Dermis blood vessel endothelial cell (primary cell): ENCODE results near the gene PHKG2. TPM values are rescaled to one million over a fixed set of nuclear protein-coding genes. Genes with fewer than 3 reads are reported as not detected.
A peak's percentile ranks its signal among the peaks of the same experiment; 100 is the strongest.

Experiments used
- DNase-seq: peaks from one replicate; pipeline ENCODE4 v3.0.0; 2010
- total RNA-seq: library from RNA; depleted of rRNA; stranded (reverse); fragments of >200 nt; gene quantifications from 2 replicates; pipeline ENCODE4 v1.2.3, GENCODE V29; 2014

PHKG2 gene
- total RNA-seq, 1 donor from 2014 or later = 21.4 TPM

DNA sequence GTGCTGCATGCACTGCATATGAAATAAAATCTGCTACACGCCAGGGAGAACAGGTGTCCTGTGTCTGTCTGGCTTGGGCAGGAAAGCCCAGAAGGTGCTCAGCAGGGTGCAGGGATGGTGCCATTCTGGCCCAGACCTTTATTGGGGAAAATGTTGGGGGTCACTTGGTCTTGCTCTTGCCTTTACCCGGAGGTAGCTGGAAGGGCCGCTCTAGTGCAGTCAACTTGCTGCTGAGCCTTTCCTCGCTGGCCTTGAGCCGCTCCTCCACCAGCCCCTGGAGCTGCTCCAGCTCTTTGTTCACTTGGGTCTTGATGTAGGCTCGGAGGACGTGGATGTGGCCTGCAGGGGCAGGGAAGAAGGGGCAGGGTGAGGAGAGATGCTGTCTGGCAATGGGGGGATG, 9.1 kb downstream of the PHKG2 start:
- no peak for DNase-seq

DNA sequence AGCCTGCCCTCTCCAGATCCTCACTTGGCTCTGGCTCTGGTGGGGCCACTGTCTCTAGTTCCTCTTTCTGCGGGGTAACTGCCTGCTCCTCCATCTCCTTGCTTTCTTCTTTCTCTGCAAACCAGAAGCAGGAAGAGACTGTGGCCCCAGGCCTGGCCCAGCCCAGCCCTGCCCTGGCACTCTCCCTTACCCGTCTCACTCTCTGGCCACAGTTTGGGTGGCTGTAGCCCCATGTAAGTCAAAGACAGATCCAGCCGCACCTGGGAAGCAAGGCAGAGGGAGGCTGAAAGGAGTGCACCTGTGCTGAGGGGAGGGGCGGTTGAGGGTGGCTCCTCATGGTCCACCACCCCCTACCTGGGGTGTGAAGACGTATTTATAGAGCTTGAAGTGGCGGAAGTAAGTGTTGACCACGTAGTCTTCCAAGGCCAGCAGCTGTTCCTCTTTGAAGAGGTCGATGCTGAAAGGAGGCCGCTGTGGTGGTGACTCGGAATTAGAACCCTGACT, 10.8 kb downstream of the PHKG2 start:
- DNase-seq = no peak

DNA sequence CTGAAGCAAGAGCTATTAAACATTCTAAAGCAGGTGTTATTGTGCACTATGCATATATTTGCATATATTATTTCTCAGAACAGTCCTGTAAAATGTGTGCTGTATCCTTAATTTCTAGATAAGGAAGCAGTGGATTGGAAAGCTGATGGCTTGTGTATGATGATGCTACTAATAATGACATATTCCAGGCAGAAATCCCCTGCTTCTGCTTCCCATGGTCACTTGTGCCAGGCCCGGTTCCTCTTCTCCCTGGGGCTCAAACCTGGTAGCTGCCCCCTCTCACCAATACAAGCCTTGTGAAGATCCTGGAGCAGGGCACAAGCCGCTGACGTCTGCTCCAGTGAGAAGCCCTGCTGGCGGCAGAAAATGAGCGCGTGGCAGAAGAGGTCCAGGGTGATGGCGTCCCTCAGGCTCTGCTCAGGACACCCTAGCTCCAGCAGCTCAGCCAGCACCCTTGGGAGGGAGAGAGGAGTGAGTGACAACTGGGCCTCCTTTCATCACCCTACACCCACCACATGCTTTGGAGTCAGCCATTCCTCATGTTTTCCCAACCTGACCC, 11.9 kb downstream of the PHKG2 start:
- DNase-seq = no peak

DNA sequence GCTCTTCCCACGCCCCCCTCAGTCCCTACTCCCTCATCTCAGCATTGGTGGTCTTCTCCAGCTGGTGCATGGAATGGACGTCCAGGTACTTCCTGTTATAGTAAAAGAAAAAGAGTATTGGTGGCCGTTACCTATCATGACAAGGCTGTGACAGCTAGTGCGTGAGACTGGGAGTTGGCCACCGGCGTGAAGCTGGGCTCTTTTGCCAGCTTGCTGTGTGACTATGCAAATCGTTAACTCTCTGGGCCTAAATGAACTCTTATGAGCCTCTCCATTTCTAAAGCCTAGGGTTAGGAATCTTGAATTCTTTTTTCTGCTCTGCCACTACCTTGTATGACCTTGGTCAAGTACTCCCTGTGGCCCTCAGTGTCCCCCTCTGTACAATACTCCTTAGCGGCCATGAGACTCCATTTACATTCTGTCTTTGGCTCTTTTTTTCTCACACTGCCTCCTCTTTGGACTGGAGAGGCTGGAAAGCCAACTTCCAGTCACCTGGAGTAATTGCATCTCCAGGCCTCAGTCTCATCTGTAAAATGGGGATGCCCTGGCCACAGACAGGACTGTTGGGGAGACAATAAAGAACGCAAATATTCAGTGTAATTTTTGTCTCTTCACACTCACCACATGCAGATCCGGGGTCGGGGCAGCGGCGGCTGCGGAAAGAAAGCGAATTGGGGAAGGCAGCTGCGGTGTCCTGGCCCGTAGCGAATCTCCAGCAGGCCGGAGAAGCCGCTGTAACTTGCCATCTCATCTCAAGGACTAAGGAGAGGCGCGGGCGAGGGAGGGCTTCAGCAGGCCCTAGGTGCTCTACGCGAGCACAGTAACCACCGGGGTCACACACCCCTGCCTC, 12.6 kb downstream of the PHKG2 start:
- no peak for DNase-seq

DNA sequence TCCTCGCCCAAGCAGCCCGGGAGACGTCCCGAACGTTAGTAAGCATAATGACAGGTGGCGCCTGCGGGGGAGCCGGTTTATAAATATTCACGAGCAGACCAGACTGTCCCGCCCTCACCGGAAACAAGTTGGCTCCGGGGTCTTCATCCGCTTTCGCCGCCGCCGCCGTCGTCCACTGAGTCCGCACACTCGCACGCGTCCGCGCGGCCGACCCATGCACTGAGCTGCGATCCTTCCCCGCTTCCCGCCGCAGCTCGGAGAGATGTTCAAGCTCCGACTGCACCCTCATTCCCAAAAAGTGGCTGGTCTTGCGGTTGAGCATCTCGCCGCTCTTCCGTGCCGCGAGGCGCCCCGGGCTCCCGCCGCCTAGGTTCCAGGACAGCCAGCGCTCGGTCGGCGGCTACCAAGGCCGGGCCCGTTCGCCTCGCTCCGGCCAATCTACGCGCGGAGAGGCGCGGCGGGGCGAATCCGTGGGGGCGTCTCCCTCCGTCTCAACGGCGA, 13.3 kb downstream of the PHKG2 start:
- DNase-seq = peak; percentile 40

DNA sequence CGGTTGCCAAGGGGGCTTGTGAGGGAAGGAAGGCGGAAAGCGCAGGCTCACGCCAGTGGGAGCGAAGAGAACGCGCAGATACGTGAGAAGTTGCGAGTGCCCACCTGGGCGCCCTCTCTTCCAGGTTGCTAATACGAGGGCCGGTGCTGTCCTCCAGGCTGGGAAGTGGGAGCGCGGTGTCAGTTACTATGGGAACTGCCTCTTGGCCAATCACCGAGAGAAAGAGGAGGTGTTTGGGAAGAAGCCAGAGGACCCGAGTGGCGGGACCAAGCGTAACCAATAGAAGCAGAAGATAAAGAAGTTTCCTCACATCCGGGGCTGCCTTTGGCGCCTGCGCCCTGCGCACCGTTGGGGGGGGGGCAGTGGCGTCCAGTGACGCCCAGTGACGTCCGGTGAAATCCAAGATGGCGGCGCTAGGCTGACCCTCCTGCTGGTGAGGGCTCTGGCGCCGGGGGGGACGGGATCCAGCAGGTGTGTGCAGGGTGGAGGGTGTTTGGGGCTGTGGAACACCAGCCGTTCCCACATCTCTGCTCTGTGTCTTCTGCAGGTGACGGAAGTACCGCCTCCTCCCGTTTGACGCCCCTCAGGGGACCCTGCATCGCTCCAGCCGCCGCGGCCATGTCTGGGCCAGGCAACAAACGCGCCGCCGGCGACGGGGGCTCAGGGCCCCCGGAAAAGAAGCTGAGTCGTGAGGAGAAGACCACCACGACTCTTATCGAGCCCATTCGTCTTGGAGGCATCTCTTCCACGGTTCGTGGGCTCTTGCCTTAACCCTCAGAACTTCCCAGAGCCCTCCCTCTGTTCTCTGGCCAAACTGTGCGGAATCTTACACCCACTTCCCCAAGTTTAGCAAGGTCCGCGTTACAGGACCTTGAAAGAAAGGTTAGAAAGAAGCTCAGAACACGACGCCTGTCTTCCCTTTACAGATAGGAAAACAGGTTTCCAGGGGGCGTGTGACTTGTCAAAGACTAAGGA, 14.0 kb downstream of the PHKG2 start, which contains the start of the genes CFAP119 and RNF40:
Gene CFAP119 (minus strand): TSS at position 135 of the 975 bp plus-strand sequence. CDS start 314 bp downstream, outside the sequence.
Gene RNF40 (plus strand): TSS at position 395 of the 975 bp plus-strand sequence. CDS start 224 bp downstream, at position 619.
- peak; percentile 99 for DNase-seq

DNA sequence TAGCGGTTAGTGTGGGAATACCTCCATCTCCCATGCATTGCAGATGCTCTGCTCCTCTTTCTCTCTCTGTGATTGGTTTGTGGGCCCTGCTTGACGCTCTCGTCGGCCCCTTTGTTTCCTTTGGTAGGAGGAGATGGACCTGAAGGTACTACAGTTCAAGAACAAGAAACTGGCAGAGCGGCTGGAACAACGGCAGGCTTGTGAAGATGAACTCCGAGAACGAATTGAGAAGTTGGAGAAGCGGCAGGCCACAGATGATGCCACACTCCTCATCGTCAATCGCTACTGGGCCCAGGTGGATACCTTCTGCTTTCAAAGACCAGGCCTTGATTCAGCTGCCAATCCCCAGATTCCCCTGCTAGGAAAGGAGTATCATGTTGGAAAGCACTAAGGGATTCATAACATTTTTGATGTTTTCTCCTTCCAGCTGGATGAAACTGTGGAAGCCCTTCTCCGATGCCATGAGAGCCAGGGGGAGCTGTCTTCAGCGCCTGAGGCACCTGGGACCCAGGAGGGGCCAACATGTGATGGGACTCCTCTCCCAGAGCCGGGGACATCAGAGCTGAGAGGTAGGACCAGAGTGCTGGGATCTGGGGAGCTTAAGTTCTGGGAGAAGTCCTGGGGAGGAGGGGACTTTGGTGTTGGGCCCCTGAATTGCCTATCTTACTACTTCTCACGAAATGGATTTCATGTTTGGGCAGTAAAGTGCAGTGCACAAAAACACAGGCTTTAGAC, 14.9 kb downstream of the PHKG2 start:
- DNase-seq = no peak

DNA sequence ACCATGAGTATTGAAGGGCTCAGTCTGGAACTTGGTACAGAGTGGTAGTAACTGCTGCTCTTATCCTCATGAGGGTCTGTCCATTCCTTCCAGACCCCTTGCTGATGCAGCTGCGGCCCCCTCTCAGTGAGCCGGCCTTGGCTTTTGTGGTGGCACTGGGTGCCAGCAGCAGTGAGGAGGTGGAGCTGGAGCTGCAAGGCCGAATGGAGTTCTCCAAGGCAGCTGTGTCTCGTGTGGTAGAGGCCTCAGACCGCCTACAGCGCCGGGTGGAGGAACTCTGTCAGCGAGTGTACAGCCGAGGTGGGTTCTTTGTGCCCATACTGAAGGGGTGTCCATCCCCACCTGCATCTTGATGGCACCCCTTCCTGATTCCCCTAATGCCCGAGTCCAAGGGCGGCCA, 15.9 kb downstream of the PHKG2 start:
- no peak for DNase-seq

DNA sequence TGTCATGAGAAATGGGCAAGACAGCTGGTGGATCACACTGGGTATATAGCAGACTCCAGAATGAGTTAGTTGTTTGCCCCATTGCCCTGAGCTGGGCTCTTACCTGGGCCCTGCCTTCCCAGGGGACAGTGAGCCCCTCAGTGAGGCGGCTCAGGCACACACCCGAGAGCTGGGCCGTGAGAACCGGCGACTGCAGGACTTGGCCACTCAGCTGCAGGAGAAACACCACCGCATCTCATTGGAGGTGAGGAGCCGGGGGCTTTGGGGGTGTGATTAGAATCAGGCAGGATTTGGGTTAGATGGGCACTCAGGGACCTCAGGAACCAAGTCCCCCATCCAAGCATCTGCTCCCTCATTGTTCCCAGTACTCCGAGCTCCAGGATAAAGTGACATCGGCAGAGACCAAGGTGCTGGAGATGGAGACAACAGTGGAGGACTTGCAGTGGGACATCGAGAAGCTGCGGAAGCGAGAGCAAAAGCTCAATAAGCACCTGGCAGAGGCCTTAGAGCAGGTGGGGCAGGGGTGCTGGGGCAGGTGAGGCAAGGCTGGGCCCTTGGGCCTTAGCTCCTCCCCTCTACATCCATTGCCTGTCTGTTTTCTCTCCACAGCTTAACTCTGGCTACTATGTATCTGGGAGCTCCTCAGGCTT, 16.7 kb downstream of the PHKG2 start:
- no peak for DNase-seq

DNA sequence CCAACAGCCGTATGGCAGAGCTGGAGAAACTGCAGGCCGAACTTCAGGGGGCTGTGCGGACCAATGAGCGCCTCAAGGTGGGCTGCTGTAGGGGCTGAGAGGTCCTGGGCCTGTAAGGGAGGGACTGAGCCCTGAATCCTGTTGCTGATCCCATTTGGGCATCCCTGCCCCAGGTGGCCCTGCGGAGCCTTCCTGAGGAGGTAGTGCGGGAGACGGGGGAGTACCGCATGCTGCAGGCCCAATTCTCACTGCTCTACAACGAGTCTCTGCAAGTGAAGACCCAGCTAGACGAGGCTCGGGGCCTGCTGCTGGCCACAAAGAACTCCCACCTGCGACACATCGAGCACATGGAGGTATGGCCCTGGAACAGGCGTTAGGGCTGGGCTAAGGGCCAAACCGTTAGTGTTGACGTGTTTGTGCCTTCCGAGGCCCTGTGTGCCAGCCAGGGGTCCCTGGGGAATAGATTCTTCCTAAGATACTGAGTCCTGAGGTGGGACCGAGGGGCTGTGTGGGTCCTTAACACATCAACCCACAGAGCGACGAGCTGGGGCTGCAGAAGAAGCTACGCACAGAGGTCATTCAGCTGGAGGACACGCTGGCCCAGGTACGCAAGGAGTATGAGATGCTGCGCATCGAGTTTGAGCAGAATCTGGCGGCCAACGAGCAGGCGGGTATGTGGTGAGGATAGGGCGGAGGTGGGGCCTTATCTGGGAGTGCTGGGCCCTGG, 18.1 kb downstream of the PHKG2 start:
- DNase-seq = no peak

DNA sequence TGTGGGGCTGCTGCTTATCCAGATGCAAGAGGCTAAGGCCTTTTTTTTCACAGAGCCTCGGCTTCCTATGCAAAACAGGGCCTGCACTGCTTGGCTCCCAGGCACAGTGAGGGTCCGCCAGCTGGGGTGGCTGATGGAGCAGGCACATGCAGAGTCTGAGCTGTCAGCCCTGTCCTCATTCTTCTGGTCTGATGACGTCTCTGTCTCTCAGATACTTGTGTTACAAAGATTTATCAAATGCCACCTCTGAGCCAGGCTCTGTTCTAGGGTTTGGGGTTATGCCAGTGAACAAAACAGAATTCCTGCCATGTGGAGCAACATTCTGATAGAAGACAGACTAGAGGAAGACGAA, 18.7 kb downstream of the PHKG2 start:
- DNase-seq = no peak

DNA sequence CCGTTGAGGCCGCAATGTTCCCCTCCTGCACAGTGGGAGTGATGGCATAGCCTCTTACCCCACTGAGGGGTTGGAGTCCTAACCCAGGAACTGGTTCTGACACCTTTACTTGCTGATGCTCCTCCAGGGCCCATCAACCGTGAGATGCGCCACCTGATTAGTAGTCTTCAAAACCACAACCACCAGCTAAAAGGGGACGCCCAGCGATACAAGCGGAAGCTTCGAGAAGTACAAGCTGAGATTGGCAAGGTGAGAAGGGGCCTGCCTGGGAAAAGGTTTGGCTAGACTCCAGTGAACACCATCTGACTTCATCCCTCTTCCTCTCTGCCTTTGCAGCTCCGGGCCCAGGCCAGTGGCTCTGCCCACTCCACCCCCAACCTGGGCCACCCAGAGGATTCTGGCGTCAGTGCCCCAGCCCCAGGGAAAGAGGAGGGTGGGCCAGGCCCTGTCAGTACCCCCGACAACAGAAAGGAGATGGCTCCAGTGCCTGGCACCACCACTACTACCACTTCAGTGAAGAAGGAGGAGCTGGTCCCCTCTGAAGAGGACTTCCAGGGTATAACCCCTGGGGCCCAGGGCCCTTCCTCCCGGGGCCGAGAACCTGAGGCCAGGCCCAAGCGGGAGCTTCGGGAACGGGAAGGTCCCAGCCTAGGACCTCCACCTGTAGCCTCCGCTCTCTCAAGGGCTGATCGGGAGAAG, 19.7 kb downstream of the PHKG2 start:
- no peak for DNase-seq

DNA sequence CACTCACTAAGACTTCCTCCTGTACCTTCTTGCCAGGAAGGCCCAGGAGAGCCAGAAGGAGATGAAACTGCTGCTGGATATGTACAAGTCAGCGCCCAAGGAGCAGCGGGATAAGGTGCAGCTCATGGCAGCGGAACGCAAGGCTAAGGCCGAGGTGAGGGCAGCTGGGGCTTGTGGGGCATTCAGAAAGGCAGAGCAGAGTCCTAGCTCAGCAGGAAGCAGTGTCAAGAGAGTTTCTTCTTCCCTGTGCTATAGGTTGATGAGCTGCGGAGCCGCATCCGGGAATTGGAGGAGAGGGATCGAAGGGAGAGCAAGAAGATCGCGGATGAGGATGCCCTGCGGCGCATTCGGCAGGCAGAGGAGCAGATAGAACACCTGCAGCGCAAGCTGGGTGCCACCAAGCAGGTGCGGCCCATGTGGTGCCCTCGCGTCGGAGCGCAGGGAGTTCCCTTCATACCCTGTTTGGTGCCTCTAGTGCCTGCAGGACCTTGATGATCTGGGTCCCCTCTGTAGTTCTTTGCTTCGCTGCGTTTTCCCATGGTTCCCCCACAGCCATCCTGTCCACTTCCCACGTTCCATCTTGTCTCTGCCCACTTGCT, 20.5 kb downstream of the PHKG2 start:
- no peak for DNase-seq

DNA sequence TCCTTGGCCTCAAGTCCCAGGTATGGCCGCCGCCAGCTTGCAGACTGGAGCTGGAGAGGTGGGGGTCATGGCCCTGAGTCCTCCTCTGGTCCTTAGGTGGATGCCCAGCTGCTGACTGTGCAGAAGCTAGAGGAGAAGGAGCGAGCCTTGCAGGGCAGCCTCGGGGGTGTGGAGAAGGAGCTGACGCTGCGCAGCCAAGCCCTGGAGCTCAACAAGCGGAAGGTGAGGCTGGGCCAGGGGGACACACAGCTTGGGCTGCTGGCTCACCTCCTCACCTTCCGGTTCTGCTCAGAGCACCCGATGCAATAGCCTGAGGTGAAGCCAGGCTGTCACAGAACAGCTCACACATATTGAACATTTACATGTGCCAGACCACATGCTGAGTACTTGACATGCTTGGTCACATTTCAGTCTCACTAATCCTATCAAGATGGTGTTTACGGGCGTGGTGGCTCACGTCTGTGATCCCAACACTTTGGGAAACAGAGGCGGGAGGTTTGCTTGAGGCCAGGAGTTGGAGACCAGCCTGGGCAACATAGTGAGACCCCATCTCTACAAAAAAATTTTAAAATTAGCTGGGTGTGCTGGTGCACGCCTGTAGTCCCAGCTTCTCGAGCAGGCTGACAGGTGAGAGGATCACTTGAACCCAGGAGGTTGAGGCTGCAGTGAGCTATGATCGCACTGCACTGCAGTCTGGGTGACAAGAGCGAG, 21.3 kb downstream of the PHKG2 start:
- DNase-seq = no peak

DNA sequence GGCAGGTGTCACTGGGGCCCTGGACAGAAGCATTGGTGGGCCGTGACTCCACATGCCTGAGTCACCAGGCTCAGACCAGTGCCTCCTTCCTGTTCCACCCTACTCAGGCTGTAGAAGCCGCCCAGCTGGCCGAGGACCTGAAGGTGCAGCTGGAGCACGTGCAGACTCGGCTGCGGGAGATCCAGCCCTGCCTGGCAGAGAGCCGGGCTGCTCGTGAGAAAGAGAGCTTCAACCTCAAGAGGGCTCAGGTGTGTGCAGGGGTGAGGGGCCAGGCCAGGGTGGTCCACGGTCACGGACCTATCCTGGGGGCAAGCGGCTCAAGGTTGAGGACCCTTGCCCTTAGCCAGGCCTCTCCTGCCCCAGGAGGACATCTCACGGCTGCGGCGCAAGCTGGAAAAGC, 23.5 kb downstream of the PHKG2 start:
- DNase-seq = peak; percentile 72

DNA sequence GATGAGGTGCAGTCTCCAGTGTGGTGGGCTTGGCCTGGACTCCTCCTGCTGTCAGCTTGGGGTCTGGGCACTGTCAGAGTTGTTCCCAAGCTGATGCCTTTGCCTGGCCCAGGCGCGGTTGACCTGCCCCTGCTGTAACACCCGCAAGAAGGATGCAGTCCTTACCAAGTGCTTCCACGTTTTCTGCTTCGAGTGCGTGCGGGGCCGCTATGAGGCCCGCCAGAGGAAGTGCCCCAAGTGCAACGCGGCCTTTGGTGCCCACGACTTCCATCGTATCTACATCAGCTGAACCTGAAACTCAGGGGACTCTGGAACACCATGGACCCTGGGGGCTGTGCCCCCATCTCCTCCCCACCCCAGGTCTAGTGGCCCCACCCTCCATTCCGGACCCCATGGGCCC, 25.6 kb downstream of the PHKG2 start:
- no peak for DNase-seq

DNA sequence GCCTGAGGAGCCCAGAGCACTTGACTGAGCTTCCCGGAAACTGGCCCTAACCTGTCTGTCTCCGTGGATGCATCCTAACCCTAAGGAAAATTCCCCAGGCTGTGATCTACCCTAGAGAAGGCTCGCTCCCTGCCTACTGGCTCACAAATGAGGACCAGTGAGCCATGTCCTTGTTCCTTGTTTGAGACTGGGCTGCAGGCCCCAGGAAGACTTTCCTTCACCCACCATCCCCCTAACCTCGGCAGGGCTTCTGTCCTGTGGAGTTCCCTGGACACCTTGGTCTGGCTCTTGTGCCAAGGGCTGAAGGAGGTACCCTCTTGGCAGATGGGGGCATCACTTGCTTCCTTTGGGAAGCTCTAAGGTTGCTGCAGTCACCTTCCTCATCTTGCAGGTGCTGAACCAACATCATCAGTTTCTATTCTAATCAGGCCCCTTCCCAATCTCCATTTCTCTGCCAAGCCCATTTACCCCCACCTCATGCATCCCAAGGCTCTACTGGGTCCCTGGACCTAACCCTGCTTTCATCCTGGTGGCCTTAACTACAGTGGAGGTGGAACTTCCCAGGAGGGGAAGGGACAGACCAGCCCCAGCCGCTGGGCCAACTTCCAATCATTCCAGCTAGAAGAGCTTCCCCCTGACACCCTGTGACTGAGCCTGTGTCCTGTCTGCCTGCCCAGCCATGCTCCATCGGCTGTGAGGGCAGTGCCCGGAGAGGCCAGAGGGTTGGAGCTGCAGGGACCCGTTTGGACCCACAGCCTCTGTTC, 26.3 kb downstream of the PHKG2 start:
- peak; percentile 17 for DNase-seq

DNA sequence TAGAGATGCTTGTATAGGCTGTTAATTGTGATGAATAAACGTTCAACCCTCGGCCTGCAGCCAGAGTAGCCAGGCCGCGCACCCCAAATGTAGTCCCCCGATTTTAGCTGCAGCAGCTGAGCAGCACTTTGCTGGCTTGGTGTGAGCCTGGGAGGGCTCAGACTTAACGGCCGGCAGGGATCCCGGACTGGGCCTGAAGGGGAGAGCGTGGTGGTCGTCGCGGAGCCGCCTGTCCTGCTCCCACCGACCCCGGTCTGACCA, 26.8 kb downstream of the PHKG2 start:
- DNase-seq = no peak
